Testis (tissue), 3 donors: ENCODE data around the gene DGKZ. TPM values are rescaled to one million over a fixed set of nuclear protein-coding genes. Genes with fewer than 3 reads are reported as not detected.

Source experiments
- DNase-seq: peaks from one replicate; pipeline ENCODE4 v3.0.0-alpha.2; 2019
- H3K27ac ChIP-seq, 2 donors: fragments of 200-600 bp; sonication (generic); one replicate each; pipeline ENCODE4 v1.5.1; 2019
- H3K27me3 ChIP-seq: fragments of 200-600 bp; sonication (generic); one replicate; pipeline ENCODE4 v1.5.1; 2019
- H3K36me3 ChIP-seq: fragments of 200-600 bp; sonication (generic); one replicate; pipeline ENCODE4 v1.5.1; 2017; ENCODE audit warnings: low read depth; ENCODE audit errors: missing control alignments
- H3K4me1 ChIP-seq: fragments of 200-600 bp; sonication (generic); one replicate; pipeline ENCODE4 v1.5.1; 2019
- H3K4me3 ChIP-seq, 2 donors: fragments of 200-600 bp; sonication (generic); one replicate each; pipeline ENCODE4 v1.5.1; 2017 to 2019
- H3K9me3 ChIP-seq: fragments of 200-600 bp; sonication (generic); one replicate; pipeline ENCODE4 v1.5.1; 2017
- CTCF ChIP-seq, 3 experiments: fragments of 450-650 bp in 2 of 3; fragments of 200-600 bp in 1 of 3; sonication (generic) in 1 of 3; IDR thresholded peaks; one replicate each; pipeline ENCODE4 v1.5.1; 2016 to 2019; ENCODE audit warnings: antibody characterized with exemption in 3 of 3, mild to moderate bottlenecking in 2 of 3, moderate library complexity in 1 of 3
- POLR2A ChIP-seq: fragments of 450-650 bp; IDR thresholded peaks from one replicate; pipeline ENCODE4 v1.6.1; 2017; ENCODE audit warnings: antibody characterized with exemption, mild to moderate bottlenecking, moderate library complexity
- WGBS, 2 donors: methylation state at CpG; one replicate each; pipeline ENCODE4 v1.1.5; 2018; 5-methylcytosine and 5-hydroxymethylcytosine counted together
- intact Hi-C: fragments of 100-400 bp; cut with DNase I; formaldehyde crosslinking; loops from one replicate; pipeline ENCODE4 v1.15.1; 2023; ENCODE audit warnings: low total_unique reads
- polyA plus RNA-seq: library from polyadenylated mRNA; stranded (reverse); fragments of 350-450 nt; fragmentation: Illumina TruSeq; extraction: RNeasy Lipid Tissue Mini Kit (QIAGEN cat#74804); gene quantifications from one replicate; pipeline ENCODE4 v1.2.3, GENCODE V29; 2014; ENCODE audit warnings: low read depth, low replicate concordance; ENCODE audit not compliant: insufficient read depth
- total RNA-seq, 2 donors: library from RNA; depleted of rRNA; stranded (reverse); fragments of >200 nt; gene quantifications; one replicate each; pipeline ENCODE4 v1.2.3, GENCODE V29; 2016

Gene DGKZ
- total and polyA plus RNA-seq, 3 donors from 2014 or later = 33.8 to 104 (median 67.2) TPM

GRCh38 chr11:46402957-46403902, 56.0 kb downstream of the DGKZ start:
- intact Hi-C loops = no loop called here
- no peaks in the 10 kb centered on the region for H3K36me3 ChIP-seq
- H3K4me3 ChIP-seq = no peak overlapping the region
- 66 to 67% methylated on average over 5 to 6 of the region's 6 CpGs for WGBS, 2 donors
- peaks cover 5% of the 10 kb centered on the region for H3K4me1 ChIP-seq
- H3K27me3 ChIP-seq = no peaks in the 10 kb centered on the region
- DNase-seq = no peak
- no peak overlapping the region for H3K27ac ChIP-seq
- TF ChIP-seq POLR2A (no peak), CTCF (IDR thresholded peaks at IDR 0.05) (no peak)
- no peaks in the 10 kb centered on the region for H3K9me3 ChIP-seq

- Histone ChIP-seq H3K27me3 (no peaks in the 10 kb centered on the region), H3K4me1 (peaks cover 5% of the 10 kb centered on the region), H3K9me3 (no peaks in the 10 kb centered on the region), H3K27ac (no peak overlapping the region), H3K36me3 (no peaks in the 10 kb centered on the region), H3K4me3 (no peak overlapping the region)
- WGBS, 2 donors = 77 to 92% methylated on average over 5 of the region's 5 CpGs
- no peak for DNase-seq
- TF ChIP-seq POLR2A (no peak), CTCF (IDR thresholded peaks at IDR 0.05) (no peak)
- intact Hi-C loops = no loop called here
Measured at GRCh38 chr11:46404476-46405017, 57.3 kb downstream of the DGKZ start.

- intact Hi-C loops = no loop called here
- no peaks in the 10 kb centered on the region for H3K27me3 ChIP-seq
- no peaks in the 10 kb centered on the region for H3K9me3 ChIP-seq
- TF ChIP-seq CTCF (IDR thresholded peaks at IDR 0.05) (no peak), POLR2A (no peak)
- no peak for DNase-seq
- no peaks in the 10 kb centered on the region for H3K36me3 ChIP-seq
- H3K4me3 ChIP-seq = no peak overlapping the region
- WGBS, 2 donors = 88 to 93% methylated on average over 10 of the region's 10 CpGs
- H3K4me1 ChIP-seq = peaks cover 5% of the 10 kb centered on the region
- no peak overlapping the region for H3K27ac ChIP-seq
Measured at GRCh38 chr11:46407635-46408034, 60.4 kb downstream of the DGKZ start.

- Histone ChIP-seq H3K36me3 (no peaks in the 10 kb centered on the region), H3K4me1 (no peaks in the 10 kb centered on the region), H3K9me3 (no peaks in the 10 kb centered on the region), H3K4me3 (no peak overlapping the region), H3K27ac (no peak overlapping the region), H3K27me3 (no peaks in the 10 kb centered on the region)
- DNase-seq = no peak
- WGBS, 2 donors = 80 to 100% methylated on average over 1 to 6 of the region's 6 CpGs
- TF ChIP-seq CTCF (IDR thresholded peaks at IDR 0.05) = no peak
- no peak for TF ChIP-seq POLR2A
- intact Hi-C loops = no loop called here
Measured at GRCh38 chr11:46408407-46408986, 61.2 kb downstream of the DGKZ start.
